ENCODE results near the gene SELENOW.

GRCh38 chr19:47801270-47801669 is 22.8 kb downstream of the SELENOW start:
- TF ChIP-seq EZH2phosphoT487 (IDR thresholded peaks at IDR 0.05; ENCODE audit: insufficient read depth, low read depth) (no peak), EZH2 (IDR thresholded peaks at IDR 0.05; ENCODE audit: insufficient read depth, poor library complexity, severe bottlenecking) (no peak)
